Measurements from ENCODE around the gene CRYBG3. TPM values are rescaled to one million over a fixed set of nuclear protein-coding genes. Genes with fewer than 3 reads are reported as not detected.

The CRYBG3 gene
- polyA plus RNA-seq, 1 donor (not counting 4 experiments of a cell fraction or from before 2014, with no cell fraction given): 6.9 TPM

DNA sequence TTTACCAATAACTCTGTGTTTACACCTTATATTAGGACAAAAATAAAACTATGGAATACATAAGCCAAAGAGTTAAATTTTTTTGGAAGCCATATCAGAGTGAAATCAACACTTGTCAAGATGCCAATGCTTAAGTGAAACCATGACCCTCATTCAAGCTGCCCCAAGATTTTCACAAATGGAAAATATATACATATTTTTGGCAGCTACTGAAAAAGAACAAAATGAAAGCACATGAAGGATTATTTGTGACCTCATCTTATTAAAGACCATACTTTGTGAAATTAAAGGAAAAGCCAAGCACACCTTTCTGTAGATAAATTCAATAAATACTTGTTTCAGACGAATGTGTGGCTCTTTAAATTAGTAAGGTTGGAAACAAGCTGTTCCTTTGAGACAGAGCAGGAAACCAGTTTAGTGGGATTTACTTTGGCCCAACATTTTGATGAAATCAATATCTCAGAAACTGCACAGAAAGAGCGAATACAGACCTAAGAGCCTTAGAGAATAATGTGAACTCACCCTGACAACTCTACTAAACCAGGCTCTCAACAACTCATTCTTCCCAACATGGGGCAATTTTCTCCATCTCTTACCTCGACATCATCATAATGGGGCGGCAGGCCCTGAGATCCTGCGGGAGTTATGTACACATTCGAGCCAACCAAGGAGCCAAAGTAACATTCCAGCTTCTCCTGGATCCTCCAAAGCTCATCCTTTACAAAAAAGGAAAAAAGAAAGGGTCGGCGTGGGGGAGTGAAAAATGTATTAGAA lies 139.4 kb downstream of the CRYBG3 start:
- H3K4me2 ChIP-seq (ENCODE audit: control insufficient read depth, extremely low read depth, insufficient read depth, low read depth, low read length): no peak overlapping the region
- no peak overlapping the region for H2AFZ ChIP-seq (ENCODE audit: control insufficient read depth, low read length)
- no peak overlapping the region for H3K27ac ChIP-seq (ENCODE audit: control insufficient read depth, insufficient read depth, low read length)
- no peaks in the 10 kb centered on the region for H3K4me1 ChIP-seq (ENCODE audit: control insufficient read depth, extremely low read depth, insufficient read depth, low read length)
- peaks cover 44% of the 10 kb centered on the region for H3K79me2 ChIP-seq (ENCODE audit: control insufficient read depth, insufficient read depth, low read length)
- no peak overlapping the region for H3K9ac ChIP-seq (ENCODE audit: control insufficient read depth, extremely low read depth, insufficient read depth, low read length)
- peaks cover 5 to 16% of the 10 kb centered on the region in 2 experiments for H3K36me3 ChIP-seq (ENCODE audit: control insufficient read depth in 2 of 2, extremely low read depth in 1 of 2, insufficient read depth in 2 of 2, low read length in 2 of 2)
- H4K20me1 ChIP-seq (ENCODE audit: control insufficient read depth, extremely low read depth, insufficient read depth, low read length): peaks cover 4% of the 10 kb centered on the region
- no peak overlapping the region for H3K4me3 ChIP-seq (ENCODE audit: control insufficient read depth in 2 of 3, extremely low read depth in 1 of 3, insufficient read depth in 2 of 3, low read depth in 1 of 3, low read length in 3 of 3)
- no peaks in the 10 kb centered on the region for H3K9me1 ChIP-seq (ENCODE audit: control insufficient read depth, extremely low read depth, insufficient read depth, low read length)
- no peak for FAIRE-seq
- no peak for DNase-seq (ENCODE audit: low read depth, low spot score)
- H3K9me3 ChIP-seq (ENCODE audit: control insufficient read depth, low read depth, low read length): no peaks in the 10 kb centered on the region
- dilution Hi-C loops (cut with MboI; ENCODE audit: extremely low pct_ligation_motif_present, low sequenced_read_pairs): no loop called here
- H3K27me3 ChIP-seq (ENCODE audit: control insufficient read depth, extremely low read depth, insufficient read depth, low read length): no peaks in the 10 kb centered on the region
- no peak for TF ChIP-seq EZH2 (IDR thresholded peaks at IDR 0.05; ENCODE audit: low read length)
- TF ChIP-seq, protein P1, sequence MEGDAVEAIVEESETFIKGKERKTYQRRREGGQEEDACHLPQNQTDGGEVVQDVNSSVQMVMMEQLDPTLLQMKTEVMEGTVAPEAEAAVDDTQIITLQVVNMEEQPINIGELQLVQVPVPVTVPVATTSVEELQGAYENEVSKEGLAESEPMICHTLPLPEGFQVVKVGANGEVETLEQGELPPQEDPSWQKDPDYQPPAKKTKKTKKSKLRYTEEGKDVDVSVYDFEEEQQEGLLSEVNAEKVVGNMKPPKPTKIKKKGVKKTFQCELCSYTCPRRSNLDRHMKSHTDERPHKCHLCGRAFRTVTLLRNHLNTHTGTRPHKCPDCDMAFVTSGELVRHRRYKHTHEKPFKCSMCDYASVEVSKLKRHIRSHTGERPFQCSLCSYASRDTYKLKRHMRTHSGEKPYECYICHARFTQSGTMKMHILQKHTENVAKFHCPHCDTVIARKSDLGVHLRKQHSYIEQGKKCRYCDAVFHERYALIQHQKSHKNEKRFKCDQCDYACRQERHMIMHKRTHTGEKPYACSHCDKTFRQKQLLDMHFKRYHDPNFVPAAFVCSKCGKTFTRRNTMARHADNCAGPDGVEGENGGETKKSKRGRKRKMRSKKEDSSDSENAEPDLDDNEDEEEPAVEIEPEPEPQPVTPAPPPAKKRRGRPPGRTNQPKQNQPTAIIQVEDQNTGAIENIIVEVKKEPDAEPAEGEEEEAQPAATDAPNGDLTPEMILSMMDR (optimal IDR thresholded peaks at IDR 0.05 in 1 of 3, IDR thresholded peaks at IDR 0.05 in 1 of 3, conservative IDR thresholded peaks at IDR 0.05 in 1 of 3; ENCODE audit: extremely low read depth in 1 of 3, insufficient read depth in 2 of 3, low read length in 3 of 3): no peak

DNA sequence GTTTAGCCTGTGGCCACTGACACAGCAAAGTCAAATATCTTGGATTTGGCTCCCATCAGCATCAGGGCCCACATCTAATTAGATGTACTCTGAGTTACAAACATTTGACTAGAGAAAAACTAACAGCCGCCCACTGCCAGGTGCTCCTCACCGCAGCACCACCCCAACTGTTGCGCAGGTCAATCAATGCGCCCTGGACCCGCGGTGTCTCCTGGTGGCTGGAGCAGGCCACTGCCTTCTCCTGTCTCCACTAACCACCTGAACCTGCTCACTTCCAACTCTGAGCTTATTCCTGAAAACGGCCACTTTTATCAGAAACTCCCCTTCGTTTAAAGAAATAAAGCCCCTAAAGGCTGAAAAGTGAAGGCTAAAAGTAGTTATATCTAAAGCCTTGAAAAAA lies 146.2 kb downstream of the CRYBG3 start:
- FAIRE-seq (no peak), DNase-seq (ENCODE audit: low read depth, low spot score) (no peak)
- no peak overlapping the region for H3K4me3 ChIP-seq (ENCODE audit: control insufficient read depth in 2 of 3, extremely low read depth in 1 of 3, insufficient read depth in 2 of 3, low read depth in 1 of 3, low read length in 3 of 3)
- H3K4me2 ChIP-seq (ENCODE audit: control insufficient read depth, extremely low read depth, insufficient read depth, low read depth, low read length): no peak overlapping the region
- peaks cover 15% of the 10 kb centered on the region for H3K4me1 ChIP-seq (ENCODE audit: control insufficient read depth, extremely low read depth, insufficient read depth, low read length)
- no peak overlapping the region for H3K9ac ChIP-seq (ENCODE audit: control insufficient read depth, extremely low read depth, insufficient read depth, low read length)
- H2AFZ ChIP-seq (ENCODE audit: control insufficient read depth, low read length): no peak overlapping the region
- no peaks in the 10 kb centered on the region for H3K9me1 ChIP-seq (ENCODE audit: control insufficient read depth, extremely low read depth, insufficient read depth, low read length)
- no peaks in the 10 kb centered on the region for H3K9me3 ChIP-seq (ENCODE audit: control insufficient read depth, low read depth, low read length)
- H4K20me1 ChIP-seq (ENCODE audit: control insufficient read depth, extremely low read depth, insufficient read depth, low read length): no peaks in the 10 kb centered on the region
- no peak for TF ChIP-seq EZH2 (IDR thresholded peaks at IDR 0.05; ENCODE audit: low read length)
- TF ChIP-seq, protein P1 (optimal IDR thresholded peaks at IDR 0.05 in 1 of 3, IDR thresholded peaks at IDR 0.05 in 1 of 3, conservative IDR thresholded peaks at IDR 0.05 in 1 of 3; ENCODE audit: extremely low read depth in 1 of 3, insufficient read depth in 2 of 3, low read length in 3 of 3): no peak
- H3K27me3 ChIP-seq (ENCODE audit: control insufficient read depth, extremely low read depth, insufficient read depth, low read length): no peaks in the 10 kb centered on the region
- peaks cover 79% of the 10 kb centered on the region for H3K79me2 ChIP-seq (ENCODE audit: control insufficient read depth, insufficient read depth, low read length)
- dilution Hi-C loops (cut with MboI; ENCODE audit: extremely low pct_ligation_motif_present, low sequenced_read_pairs): no loop called here
- peaks cover 6 to 14% of the 10 kb centered on the region in 2 experiments for H3K36me3 ChIP-seq (ENCODE audit: control insufficient read depth in 2 of 2, extremely low read depth in 1 of 2, insufficient read depth in 2 of 2, low read length in 2 of 2)
- no peak overlapping the region for H3K27ac ChIP-seq (ENCODE audit: control insufficient read depth, insufficient read depth, low read length)
